ENCODE results near the gene FXYD3.
A peak's percentile ranks its signal among the peaks of the same experiment; 100 is the strongest.

- TF ChIP-seq MAX (IDR thresholded peaks at IDR 0.05) (peak; percentile 1; the same call in 1 of the 2 replicates), CTCF (IDR thresholded peaks at IDR 0.05 in 2 of 3, conservative IDR thresholded peaks at IDR 0.05 in 1 of 3; ENCODE audit: borderline replicate concordance in 1 of 3, insufficient read depth in 1 of 3, low read depth in 2 of 3, low read length in 2 of 3) (no peak), CEBPB (IDR thresholded peaks at IDR 0.05; ENCODE audit: low read depth) (no peak), POLR2AphosphoS5 (IDR thresholded peaks at IDR 0.05; ENCODE audit: low read depth, low read length) (no peak), RAD21 (IDR thresholded peaks at IDR 0.05; ENCODE audit: low read depth) (no peak), SP1 (IDR thresholded peaks at IDR 0.05; ENCODE audit: low read depth) (no peak), YY1 (IDR thresholded peaks at IDR 0.05; ENCODE audit: extremely low read depth, insufficient replicate concordance, low read depth, low read length) (no peak), POLR2A (IDR thresholded peaks at IDR 0.05; ENCODE audit: borderline replicate concordance, extremely low read depth, insufficient read depth, insufficient read length) (no peak), ZNF274 (IDR thresholded peaks at IDR 0.05; ENCODE audit: low read depth, low read length) (no peak), SRF (IDR thresholded peaks at IDR 0.05; ENCODE audit: low read depth) (no peak), FOSL1 (IDR thresholded peaks at IDR 0.05; ENCODE audit: low read depth) (0 out of 2 replicates have a peak, but pooled peaks have one; percentile 1), SIN3A (IDR thresholded peaks at IDR 0.05; ENCODE audit: low read depth) (0 out of 2 replicates have a peak, but pooled peaks have one; percentile 40), REST (IDR thresholded peaks at IDR 0.05; ENCODE audit: low read depth) (no peak)
These were observed 8.6 kb upstream of the FXYD3 start for GRCh38 chr19:35106898-35107541.

All from HCT116 (cell line).